GM21390 (cell line): Measurements from ENCODE around the gene AXIN1.
A peak's percentile ranks its signal among the peaks of the same experiment; 100 is the strongest.
"Not testable (repeated sequence)": the region's sequence is repeated elsewhere in the genome, so short reads cannot be mapped to it uniquely, and the experiment has no call there.

Source experiments
- ATAC-seq: cut with Tn5 transposase; IDR thresholded peaks from one replicate; pipeline ENCODE4 v1.9.1; 2021; ENCODE audit not compliant: unreplicated experiment

AXIN1 gene

DNA sequence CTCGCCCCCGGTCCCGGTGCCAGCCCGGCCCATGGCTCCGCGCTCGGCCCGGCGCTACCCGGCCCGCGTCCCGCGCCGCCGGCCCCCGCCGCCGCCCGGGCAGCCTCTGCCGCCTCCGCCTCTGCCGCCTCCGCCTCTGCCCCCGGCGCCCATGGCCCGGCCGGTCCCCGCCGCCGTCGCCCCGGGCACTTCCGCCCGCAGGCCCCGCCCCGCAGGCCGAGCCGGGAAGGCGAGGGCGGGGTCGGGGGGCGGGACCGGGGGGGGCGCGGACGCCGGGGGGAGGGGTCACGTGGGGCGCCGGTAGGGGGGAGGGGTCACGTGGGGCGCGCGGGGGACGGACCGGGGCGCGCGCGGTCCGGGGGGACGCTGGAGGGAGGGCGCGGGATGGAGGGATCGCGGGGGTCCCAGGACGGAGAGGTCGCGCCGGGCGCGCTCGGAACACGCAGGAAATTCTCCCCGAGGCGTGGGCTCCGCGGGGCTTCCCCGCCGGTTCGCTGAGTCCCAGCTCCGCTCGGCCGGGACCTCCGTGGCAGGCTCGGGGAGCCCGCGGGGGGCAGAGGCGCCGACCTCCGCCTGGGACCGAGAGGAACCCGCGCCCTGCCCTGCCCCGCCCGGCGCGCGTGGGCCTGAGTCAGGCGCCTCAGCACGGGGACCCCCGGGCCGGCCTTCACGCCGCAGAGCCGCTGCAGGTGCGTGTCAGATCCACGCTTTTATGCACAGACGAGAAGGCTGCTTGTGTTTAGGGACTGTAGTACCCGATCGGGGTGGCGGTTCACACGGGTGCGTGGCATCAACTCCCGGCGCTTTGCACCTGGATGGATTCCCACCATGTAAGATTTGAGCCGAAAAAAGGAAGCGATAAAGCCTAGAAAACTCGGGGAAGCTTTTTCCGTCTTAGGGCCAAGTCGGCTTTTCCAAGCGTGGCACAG, 29.5 kb upstream of the AXIN1 start, which contains the start of gene PGAP6:
PGAP6 (minus strand) TSS at position 190 of the 929 bp plus-strand sequence; CDS start at position 33, 157 bp downstream.
- peak; percentile 41 for ATAC-seq

DNA sequence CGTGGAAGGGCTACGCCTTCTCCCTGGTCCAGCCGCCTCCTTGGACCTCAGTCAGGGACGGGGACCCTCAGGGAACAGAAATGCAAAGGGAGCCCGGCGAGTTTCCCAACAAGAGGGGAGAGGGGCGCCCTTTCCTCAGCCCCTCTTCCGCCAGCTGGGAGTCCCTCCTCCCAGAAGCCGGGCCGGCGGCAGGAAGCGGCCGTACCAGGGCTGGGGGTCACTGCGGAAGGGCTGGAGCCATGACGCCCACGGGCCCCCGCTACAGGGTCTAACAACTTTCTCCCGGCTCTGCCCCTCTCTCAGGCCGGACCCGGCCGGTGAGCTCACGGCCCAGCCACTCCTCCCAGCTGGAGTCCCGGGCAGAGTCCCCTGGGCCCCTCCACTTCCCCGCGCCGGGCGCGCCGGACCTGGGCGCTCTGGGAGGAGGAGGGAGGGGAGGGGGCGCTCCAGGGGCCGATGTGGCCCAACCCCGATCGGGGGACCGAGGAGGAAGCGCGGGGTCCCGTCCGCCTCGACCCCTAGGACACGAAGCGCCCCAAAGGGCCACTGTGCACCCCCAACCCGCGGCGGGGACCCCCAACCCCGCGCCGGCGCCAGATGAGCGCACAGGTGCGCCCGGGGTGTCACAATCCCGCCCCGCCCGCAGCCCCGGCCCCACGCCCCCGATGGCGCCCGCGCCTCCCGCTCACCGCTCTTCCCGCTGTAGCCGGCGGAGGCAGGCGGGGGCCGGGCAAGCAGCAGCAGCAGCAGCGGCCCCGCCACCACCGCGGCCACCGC, 28.7 kb upstream of the AXIN1 start:
- peak; percentile 34 for ATAC-seq

DNA sequence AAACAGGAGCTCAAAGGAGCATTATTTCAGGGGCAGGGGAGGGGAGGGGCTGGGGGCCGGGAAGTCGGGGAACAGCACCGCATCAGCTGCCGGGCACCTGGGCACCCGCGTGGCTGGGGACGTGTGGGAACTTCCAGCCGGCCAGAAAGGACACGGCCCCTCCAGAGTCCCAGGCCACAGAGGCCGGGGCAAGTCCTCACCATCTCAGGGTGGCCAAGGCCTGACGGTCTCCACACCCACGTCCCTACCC, 28.2 kb upstream of the AXIN1 start:
- no peak for ATAC-seq

DNA sequence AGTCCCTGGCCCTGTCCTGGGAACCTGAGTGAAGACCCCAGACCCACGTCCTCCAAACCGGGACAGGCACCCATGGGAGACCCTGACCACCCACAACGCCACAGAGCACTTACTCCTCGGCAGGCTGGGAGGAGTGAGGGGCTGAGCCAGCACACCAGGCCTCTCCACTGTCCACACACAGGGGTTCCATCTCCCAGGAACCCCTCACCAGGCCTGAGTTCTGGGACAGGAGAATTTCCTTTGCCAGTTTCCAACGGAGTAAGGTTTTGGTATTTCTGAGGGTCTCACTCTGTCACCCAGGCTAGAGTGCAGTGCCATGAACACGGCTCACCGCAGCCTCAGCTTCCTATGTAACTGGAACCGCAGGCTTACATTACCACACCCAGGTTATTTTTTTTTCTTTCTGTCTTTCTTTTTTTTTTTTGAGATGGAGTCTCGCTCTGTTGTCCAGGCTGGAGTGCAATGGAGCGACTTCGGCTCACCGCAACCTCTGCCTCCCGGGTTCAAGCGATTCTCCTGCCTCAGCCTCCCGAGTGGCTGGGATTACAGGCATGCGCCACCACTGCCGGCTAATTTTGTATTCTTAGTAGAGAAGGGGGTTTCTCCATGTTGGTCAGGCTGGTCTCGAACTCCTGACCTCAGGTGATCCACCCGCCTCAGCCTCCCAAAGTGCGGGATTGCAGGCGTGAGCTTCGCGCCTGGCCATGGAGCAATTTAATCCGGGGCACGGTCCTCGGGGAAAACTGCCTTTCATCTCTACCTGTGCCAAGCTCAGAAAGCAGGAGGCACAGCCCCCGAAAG, 27.6 kb upstream of the AXIN1 start:
- no peak for ATAC-seq

DNA sequence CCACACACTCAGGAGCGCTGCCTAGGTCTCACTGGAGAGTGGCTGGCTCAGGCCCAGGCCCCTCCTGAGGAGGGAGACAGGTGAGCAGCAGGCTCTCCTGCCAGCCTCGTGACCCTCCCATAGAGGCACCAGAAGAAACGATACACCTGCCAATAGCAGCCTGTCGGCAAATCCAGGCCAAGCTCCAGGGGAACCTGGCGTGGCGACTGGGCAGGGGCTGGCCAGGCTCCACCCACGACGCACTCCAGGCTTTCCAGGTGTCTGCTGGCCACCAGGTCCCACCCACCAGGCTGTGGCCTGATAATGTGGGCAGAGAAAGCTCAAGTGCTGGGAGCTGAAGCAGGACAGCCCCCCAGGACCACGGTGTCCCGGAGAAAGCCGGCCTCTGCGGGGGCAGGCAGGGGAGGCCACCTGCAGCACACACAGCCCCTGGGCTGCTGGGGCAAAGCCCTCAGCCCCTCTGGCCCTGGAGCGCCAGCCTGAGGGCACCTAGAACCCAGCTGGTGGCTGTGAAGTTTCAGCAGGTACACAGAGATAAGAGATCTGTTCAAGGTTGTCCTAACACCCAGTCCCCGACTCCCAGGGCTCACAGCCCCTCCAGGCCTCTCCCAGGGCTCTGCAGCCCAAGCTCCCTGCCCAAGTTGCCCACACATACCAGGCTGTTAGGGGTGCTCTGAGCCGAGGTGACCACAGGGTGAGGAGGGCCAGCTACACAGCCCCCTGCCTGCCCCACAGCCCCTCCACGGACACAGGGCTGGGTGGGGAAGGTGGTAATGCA, 26.8 kb upstream of the AXIN1 start:
- no peak for ATAC-seq

DNA sequence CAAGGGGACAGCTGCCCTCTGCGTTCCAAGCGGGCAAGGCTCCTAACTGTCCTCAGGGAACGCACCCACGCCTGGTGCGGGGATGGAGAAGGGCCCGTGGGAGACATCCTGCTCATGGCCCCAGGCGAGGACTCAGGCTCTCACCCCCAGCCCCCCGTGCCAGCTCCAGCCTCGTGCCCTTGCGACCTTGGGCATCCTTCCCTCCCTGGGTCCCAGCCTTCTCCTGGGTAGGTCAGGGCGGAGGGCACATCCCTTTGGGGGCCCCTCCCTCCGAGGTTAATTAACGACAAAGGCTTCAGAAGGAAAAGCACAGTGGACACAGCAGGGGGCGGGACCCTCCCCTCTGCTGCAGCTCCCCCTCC, 26.3 kb upstream of the AXIN1 start:
- no peak for ATAC-seq

DNA sequence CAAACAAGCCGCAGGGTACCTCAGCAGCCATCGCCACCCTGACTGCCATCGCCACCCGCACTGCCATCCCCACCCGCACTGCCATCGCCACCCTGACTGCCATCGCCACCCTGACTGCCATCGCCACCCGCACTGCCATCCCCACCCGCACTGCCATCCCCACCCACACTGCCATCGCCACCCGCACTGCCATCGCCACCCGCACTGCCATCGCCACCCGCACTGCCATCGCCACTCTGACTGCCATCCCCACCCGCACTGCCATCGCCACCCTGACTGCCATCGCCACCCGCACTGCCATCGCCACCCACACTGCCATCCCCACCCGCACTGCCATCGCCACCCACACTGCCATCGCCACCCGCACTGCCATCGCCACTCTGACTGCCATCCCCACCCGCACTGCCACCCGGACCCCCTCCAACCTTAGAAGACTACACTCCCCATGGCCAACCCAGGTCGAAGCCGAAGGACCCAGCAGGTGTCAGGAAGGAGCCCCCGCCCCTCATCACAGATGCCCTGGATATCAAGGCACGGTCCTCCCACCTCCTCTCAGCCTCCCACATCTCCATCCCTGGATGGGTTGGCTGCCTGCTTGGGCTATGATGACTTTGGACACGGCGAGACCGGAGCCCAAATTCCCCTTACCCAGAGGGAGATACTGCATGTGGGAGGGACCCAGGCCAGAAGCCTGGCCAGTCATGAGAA, 25.7 kb upstream of the AXIN1 start:
- not testable (repeated sequence) for ATAC-seq

DNA sequence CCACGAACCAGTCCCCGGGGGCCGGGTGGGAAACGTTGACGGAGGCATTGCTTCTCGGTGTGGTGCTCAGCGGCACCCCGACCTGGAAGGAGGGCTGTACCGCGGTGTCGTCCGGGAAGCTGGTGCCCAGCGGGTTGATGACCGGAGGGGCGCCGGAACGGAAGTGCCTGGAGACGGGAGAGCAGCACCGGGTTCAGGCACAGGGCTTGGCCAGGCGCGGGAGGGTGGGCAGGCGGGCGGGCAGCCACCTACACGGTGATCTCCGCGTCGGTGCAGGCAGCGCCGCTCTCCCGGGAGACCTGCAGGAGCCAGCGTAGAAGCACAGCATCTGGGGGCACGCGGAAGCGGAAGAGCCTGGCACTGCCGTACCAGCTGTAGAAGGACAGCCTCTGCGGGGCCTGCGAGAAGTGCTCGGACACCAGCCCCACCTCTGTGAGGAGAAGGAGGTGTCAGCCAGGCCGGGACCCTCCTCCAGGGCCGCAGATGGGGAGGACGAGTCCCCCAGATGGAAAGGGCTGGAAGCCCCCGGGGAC, 25.0 kb upstream of the AXIN1 start:
- ATAC-seq: no peak

DNA sequence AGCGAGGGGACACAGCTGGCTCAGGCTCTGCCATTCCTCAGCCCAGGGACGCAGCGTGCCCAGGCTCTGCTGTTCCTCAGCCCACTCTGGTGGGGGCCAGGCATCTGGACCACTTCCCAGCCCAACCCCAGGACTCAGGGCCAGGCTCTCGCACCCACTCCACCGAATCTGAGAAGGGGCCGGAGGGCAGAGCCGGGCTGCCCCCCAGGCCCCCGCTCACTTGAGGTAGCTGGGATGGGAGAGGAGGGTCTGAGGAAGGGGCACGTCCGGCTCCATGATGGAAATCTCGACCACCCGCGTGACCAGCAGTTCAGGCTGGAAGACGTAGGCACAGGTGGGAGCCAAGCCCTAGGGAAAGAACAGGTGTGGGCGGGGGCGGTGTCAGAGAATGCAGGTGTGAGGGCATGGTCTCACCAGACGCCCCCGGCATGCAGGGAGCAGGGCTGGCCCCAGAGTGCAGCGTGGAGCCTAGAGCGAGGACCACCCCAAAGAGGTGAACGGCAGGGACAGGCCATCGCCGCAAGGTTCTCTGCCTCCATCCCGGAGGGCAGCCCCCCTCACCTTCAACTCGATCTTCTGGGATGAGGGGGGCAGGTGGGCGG, 24.4 kb upstream of the AXIN1 start:
- ATAC-seq: no peak

DNA sequence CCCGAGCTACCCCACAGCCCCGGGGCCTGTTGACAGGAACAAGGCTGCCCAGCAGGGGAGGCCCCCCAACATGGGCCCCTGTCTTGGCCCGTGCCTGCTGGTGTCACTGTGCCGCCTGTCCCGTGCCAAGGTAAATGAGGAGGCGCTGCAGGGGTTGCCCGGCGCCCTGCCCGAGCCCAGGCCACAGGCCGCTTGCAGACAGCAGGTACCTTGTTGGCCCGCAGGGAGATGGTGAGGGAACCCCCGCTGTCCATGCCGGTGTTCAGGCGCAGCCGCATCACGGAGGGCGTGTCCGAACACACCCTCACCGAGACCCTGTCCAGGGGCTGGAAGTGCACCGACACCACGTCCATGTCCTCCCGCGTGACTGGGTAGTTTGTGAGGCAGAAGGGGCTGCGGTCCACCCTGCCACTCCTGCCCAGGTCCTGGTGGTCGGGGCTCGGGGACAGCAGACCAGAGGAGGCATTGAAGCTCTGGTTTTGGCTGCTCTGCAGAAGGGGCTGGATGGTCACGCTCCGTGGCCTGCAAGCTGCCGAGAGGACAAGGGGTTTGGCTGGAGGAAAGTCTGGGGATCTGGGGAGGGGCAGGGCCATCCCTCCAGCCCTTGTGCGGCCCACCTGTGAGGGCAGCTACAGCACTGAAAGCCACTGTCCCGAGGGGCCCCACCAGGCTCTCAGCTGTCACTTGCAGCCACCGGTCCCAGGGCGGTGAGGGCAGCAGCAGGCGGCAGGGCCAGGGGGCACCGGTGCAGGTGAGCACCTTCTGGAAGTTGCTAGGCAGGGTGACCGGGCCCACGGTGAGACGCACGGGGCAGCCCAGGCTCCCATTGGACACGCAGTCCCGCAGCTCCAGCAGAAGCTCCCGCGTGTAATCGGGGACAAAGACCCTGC, 23.6 kb upstream of the AXIN1 start:
- no peak for ATAC-seq

DNA sequence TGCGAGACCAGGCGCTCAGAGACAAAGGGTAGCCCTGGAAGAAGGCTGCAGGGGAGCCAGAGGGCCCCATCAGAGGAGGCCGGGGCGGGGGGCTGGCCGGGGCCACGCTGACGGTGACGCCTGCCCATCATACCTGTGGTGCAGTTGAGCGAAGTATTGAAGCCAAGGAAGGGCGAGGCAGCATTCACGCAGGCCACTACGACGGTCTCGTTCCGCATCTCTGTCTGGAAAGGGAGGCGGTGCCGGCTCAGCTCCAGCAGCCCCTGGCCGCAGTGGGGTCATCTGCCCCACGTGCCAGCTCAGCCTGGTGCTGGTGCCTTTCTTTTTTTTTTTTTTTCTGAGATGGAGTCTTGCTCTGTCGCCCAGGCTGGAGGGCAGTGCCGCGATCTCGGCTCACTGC, 22.7 kb upstream of the AXIN1 start:
- ATAC-seq: no peak

DNA sequence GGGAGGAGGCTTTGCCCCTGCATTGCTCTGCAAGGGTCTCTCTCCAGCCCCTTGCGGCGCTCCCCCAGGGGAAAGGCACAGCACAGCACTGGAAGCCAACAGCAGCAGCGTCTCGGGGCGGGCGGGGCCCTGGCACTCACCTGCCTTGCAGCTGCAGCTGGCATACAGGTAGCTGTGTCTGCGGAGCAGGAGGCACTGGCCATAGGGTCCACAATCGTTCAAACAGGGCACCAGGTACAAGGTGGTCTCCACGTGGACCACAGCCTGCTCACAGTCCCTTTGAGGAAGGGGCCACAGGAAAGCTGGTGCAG, 22.0 kb upstream of the AXIN1 start:
- ATAC-seq: no peak

DNA sequence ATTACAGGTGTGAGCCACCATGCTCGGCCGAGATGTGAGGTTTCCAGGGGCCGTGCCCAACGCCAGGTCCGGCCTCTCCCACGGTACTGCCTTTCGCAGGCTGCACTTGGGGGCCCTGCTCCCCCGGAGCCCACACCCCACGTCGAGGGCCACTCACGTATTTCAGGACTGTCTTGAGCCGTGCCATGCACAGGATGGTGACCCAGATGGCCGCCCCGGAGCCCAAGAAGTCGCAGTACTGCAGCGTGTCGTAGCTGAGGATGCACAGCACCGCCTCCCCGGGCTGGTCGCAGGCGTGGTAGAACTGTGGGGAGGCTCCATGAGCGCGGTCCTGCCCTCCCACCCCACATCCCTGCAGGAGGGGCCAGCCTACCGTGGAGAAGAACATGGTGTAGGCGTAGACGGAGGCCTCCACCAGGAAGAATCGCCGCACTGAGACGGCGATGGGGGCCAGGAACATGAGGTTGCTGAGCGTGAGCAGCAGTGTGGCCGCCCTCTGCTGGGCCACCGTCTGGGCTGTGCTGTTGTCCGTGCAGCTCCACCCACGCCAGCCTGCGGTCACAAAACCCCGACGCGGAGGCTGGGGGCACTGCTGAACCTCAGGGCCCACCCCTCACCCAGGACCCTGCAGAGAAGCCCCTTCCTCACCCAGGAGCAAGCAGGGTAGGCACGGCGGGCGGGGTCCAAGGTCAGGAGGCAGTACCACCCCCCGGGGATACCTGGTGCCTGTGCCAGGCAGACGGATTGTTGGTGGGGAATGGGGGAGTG, 21.5 kb upstream of the AXIN1 start:
- ATAC-seq: no peak

DNA sequence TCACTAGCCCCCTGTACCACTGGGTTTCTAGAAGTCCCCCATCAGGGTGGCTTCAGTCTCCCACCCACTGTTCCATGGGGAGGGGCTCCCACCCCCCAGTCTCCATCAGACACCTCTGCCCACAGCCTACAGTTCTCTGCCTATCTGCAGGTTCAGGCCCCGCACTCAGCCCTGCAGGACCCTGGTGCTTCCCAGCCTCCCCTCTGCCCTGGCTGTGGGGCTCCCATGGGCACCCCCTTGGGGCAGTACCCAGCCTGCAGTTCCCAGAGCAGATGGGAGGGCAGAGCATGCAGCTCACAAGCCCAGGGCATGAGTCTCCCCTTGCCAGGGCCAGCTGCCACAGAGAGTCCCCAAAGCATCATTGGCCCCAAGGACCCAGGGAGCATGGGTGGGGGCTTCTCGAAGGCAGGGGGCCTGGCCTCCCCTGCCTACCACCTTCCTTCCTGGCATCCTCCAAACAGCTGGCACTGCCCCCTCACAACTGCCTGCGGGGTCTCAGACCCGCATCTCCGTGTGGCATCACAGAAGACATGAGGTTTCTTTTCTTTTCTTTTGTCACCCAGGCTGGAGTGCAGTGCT, 20.6 kb upstream of the AXIN1 start:
- ATAC-seq: no peak

DNA sequence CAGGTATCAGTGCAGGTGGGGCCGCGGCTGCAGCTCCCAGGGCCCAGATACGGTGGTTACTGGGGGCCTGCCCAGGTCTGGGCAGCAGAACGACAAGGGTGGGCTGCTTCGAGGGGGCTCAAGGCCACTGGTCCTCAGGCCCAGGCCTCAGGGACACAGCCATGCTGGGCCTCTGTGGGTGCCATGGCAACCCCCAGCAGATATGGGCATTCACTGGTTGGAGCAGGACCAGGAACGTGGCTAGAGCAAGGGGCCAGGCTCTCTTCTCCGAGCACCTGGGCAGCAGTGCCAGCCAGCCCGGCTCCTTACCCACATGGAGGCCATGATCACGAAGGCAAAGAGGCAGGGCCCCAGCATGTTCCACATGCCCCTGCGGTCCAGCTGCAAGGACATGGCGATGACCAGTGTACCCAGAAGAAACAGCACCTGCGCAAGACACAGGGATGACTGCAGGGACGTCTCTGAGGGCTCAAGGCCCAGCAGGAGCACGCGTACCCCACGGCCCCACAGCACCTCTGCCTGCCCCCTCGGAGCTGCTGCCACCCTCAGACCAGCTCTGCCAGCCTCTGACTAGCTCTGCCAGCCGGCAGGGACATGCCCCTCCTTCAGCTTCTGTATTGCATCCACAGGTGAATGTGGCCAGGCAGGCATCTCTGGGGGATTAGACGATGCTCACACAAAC, 19.9 kb upstream of the AXIN1 start:
- ATAC-seq: no peak

DNA sequence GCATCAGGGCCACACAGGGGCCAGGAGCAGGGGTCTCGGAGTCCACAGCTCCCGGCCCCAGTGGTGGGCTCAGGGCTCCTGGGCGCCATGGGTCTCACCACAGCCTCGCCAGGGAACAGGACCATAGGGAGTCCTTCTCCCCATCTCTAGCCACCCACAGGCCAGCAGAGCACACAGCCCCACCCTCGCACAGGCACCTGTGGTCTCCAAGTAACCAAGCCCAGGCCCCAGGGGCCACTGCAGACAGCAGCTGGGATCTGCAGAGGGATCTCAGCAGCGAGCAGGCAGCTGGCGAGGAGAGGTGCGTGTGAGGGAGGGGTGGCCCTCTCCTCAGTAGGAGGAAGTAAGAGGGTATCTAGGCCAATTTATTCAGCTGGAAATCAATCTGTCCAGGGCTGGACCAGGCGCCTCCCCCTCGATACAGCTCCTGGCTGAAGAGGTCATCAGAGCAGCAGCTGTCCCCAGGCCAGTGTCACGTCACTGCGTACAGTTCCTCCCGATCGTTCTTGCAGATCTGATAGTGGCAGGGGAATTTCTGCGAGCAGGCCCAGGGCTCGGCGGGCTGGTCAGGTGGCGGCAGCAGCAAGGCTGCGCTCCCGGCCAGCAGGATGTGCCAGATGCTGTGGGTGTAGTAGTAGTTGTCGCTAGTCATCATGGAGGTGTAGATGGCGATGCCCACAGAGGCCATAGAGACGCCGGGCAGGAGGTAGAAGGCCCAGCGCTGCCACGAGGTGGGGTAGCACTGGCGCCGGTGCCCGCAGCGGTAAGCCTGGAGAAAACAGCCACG, 19.2 kb upstream of the AXIN1 start:
- ATAC-seq: no peak
